GM20431 (cell line): ENCODE results near the gene DDX43.

Experiments used
- in situ Hi-C: fragments of 300-500 bp; cut with MseI, MboI; formaldehyde crosslinking; loops from one replicate; pipeline ENCODE4 v1.15.0; 2020; ENCODE audit warnings: low sequenced_read_pairs; ENCODE audit not compliant: unreplicated experiment

Gene DDX43

DNA sequence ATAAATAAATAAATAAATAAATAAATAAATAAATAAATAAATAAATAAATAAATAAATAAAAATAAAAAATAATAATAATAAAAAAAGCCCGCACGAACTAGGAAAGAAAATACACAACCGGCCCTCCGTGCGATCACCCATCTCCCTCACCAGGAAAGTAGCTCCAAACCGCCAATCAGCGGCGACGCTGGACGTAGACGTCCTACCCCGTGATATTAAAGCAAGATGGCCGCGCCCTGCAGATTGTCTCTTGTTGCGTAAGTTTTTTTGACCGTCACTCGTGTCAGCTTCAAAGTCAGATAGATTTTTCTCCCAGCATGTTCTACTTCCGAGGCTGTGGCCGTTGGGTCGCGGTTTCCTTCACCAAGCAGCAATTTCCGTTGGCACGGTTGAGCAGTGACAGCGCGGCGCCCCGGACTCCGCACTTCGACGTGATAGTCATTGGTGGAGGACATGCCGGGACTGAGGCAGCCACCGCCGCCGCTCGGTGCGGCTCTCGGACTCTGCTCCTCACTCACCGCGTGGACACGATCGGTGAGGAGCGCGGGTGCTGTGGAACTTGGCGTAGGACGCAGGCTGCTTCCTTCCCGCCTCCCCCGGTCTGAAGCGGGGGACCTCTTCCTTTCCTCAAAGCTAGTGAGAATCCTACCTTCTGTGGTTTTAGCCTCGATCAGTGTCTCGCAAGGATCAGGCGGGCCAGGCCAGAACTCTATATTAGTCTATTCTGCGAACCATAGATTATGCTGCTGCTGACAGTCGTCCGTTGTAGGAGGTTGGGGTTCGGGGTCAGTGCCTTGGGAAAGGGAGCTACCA lies 67.1 kb downstream of the DDX43 start, which contains the start of gene MTO1:
Gene MTO1 (plus strand): TSS at position 201 of the 814 bp plus-strand sequence. CDS start 118 bp downstream, at position 319.
- in situ Hi-C loops, result no loop called here
